ENCODE data around the gene MYBPH. TPM values are rescaled to one million over a fixed set of nuclear protein-coding genes. Genes with fewer than 3 reads are reported as not detected.

MYBPH gene
- total RNA-seq (2014; rRNA removed; shearing (Covaris generic)) = not detected in 2 replicates

GRCh38 chr1:203175237-203175826, at the start of gene MYBPH:
Gene MYBPH, minus strand, starts transcription at chr1:203175826. Its CDS starts 71 bp downstream, at chr1:203175755.
- DNase-seq (ENCODE audit: low spot score) = no peak

- no peak for DNase-seq (ENCODE audit: low spot score)
Measured at GRCh38 chr1:203225071-203225470, 49.4 kb upstream of the MYBPH start.

GRCh38 chr1:203223012-203223775, 47.6 kb upstream of the MYBPH start:
- no peak for DNase-seq (ENCODE audit: low spot score)

GRCh38 chr1:203219934-203220333, 44.3 kb upstream of the MYBPH start:
- DNase-seq (ENCODE audit: low spot score) = no peak

- DNase-seq (ENCODE audit: low spot score) = no peak
Measured at GRCh38 chr1:203219171-203219570, 43.5 kb upstream of the MYBPH start.

- DNase-seq (ENCODE audit: low spot score) = no peak
Measured at GRCh38 chr1:203217668-203218067, 42.0 kb upstream of the MYBPH start.

- peak; percentile 28 for DNase-seq (ENCODE audit: low spot score)
Measured at GRCh38 chr1:203217139-203217655, 41.6 kb upstream of the MYBPH start.

- peak; percentile 77 for DNase-seq (ENCODE audit: low spot score)
Measured at GRCh38 chr1:203216274-203217138, 40.9 kb upstream of the MYBPH start.

- no peak for DNase-seq (ENCODE audit: low spot score)
Measured at GRCh38 chr1:203215573-203215972, 39.9 kb upstream of the MYBPH start.

GRCh38 chr1:203214871-203215270, 39.2 kb upstream of the MYBPH start:
- DNase-seq (ENCODE audit: low spot score) = no peak

- no peak for DNase-seq (ENCODE audit: low spot score)
Measured at GRCh38 chr1:203213126-203213525, 37.5 kb upstream of the MYBPH start.

- no peak for DNase-seq (ENCODE audit: low spot score)
Measured at GRCh38 chr1:203211812-203212211, 36.2 kb upstream of the MYBPH start.

- no peak for DNase-seq (ENCODE audit: low spot score)
Measured at GRCh38 chr1:203210988-203211387, 35.4 kb upstream of the MYBPH start.

GRCh38 chr1:203210350-203210749, 34.7 kb upstream of the MYBPH start:
- no peak for DNase-seq (ENCODE audit: low spot score)

- no peak for DNase-seq (ENCODE audit: low spot score)
Measured at GRCh38 chr1:203208181-203208580, 32.6 kb upstream of the MYBPH start.

- no peak for DNase-seq (ENCODE audit: low spot score)
Measured at GRCh38 chr1:203207751-203208150, 32.1 kb upstream of the MYBPH start.

- DNase-seq (ENCODE audit: low spot score) = no peak
Measured at GRCh38 chr1:203206129-203206687, 30.6 kb upstream of the MYBPH start.

- DNase-seq (ENCODE audit: low spot score) = no peak
Measured at GRCh38 chr1:203204756-203205155, 29.1 kb upstream of the MYBPH start.

GRCh38 chr1:203202431-203203245, 27.0 kb upstream of the MYBPH start:
- no peak for DNase-seq (ENCODE audit: low spot score)

GRCh38 chr1:203201516-203202205, 26.0 kb upstream of the MYBPH start:
- no peak for DNase-seq (ENCODE audit: low spot score)
